ENCODE data around the gene HK1. TPM values are rescaled to one million over a fixed set of nuclear protein-coding genes. Genes with fewer than 3 reads are reported as not detected.

Gene HK1
- total and polyA plus RNA-seq, 2 of the 13 experiments (the other 11 are each of a cell fraction or from before 2014, with no cell fraction given), result 0.29 to 1.5 TPM

DNA sequence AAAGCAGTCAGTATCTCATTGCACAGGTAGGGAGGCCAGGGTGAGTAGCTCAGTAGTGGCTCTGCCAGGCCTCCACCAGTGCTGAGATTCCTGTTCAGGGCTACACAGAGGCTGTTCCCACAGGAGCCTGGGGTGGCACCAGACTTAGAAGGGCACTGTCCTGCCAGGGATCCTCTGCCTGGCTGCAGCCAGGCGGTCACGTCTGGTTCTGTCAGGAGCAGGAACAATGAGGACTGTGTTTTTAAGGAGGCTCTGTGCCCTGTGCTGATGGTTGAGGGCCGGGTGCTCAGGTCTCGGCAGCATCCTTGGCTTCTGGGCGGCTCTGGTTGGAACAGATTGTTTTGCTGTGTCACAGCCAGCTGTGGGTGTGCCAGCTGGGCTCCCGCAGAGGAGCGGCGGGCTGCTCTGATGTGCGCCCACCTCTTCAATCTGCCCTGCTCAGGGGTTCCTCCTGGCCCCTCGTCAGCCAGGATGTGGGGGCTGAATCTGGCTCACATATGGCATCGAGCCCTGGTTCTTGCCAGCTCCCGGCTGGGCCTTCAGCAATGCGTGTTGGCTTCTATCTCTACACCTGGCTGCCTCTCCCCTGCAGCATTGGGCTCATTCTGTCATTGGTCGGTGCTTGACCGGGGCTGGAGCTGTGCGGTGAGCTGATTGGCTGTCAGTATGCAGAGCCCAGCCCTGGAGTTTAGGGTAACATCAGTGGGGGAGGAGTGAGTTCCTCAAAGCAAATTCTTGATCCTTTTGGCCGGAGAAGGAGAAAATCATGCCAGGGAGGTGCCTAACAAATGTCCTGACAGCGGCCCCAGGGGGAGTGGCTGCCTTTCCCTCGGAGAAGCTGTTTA is 97.2 kb downstream of the HK1 start:
- Histone ChIP-seq H3K36me3 (replicated peaks in 1 of 2; ENCODE audit: control insufficient read depth in 1 of 2, insufficient read depth in 2 of 2, low read length in 2 of 2) (no peaks in the 10 kb centered on the region), H3K27ac (ENCODE audit: extremely low read length, insufficient read depth, low read length) (no peak overlapping the region), H3K4me1 (ENCODE audit: insufficient read depth, low read length) (no peaks in the 10 kb centered on the region), H3K4me2 (ENCODE audit: low read depth, low read length) (no peak overlapping the region), H3K9me3 (ENCODE audit: low read length) (no peaks in the 10 kb centered on the region), H3K4me3 (replicated peaks in 1 of 3; ENCODE audit: insufficient read depth in 1 of 3, low read depth in 2 of 3, low read length in 3 of 3) (no peak overlapping the region), H4K20me1 (ENCODE audit: insufficient read depth, low read length) (no peaks in the 10 kb centered on the region), H3K27me3 (ENCODE audit: control insufficient read depth in 1 of 2, insufficient read depth in 2 of 2, low read length in 2 of 2) (peaks cover 2 to 32% of the 10 kb centered on the region in 2 experiments; a peak in 2 of 5 replicates), H2AFZ (ENCODE audit: low read length) (no peak overlapping the region), H3K9ac (ENCODE audit: insufficient read depth, low read depth, low read length) (no peak overlapping the region), H3K79me2 (ENCODE audit: insufficient read depth, low read length) (no peaks in the 10 kb centered on the region)
- in situ Hi-C loops (cut with HindIII; ENCODE audit: extremely low pct_ligation_motif_present, low pct_unique_long_range_greater_than_20kb) (no loop called here), intact Hi-C loops (cut with micrococcal nuclease; ENCODE audit: unreplicated experiment) (no loop called here)
- DNase-seq (ENCODE audit: low spot score) (no peak), ATAC-seq (peak; percentile 34; the same call in 2 of the 3 replicates), FAIRE-seq (no peak)
- ChIA-PET POLR2A (no interaction called here), CTCF (ENCODE audit: low intra/inter-chr PET ratio, low total read pairs) (no interaction called here)
- TF ChIP-seq DR1 (CRISPR knock-in tag; IDR thresholded peaks at IDR 0.05), result no peak
- no peak for TF ChIP-seq MXI1 (IDR thresholded peaks at IDR 0.05; ENCODE audit: borderline replicate concordance, low read depth, low read length)
- no peak for TF ChIP-seq RARG (CRISPR knock-in tag; IDR thresholded peaks at IDR 0.05; ENCODE audit: low read depth)
- TF ChIP-seq, protein P1, sequence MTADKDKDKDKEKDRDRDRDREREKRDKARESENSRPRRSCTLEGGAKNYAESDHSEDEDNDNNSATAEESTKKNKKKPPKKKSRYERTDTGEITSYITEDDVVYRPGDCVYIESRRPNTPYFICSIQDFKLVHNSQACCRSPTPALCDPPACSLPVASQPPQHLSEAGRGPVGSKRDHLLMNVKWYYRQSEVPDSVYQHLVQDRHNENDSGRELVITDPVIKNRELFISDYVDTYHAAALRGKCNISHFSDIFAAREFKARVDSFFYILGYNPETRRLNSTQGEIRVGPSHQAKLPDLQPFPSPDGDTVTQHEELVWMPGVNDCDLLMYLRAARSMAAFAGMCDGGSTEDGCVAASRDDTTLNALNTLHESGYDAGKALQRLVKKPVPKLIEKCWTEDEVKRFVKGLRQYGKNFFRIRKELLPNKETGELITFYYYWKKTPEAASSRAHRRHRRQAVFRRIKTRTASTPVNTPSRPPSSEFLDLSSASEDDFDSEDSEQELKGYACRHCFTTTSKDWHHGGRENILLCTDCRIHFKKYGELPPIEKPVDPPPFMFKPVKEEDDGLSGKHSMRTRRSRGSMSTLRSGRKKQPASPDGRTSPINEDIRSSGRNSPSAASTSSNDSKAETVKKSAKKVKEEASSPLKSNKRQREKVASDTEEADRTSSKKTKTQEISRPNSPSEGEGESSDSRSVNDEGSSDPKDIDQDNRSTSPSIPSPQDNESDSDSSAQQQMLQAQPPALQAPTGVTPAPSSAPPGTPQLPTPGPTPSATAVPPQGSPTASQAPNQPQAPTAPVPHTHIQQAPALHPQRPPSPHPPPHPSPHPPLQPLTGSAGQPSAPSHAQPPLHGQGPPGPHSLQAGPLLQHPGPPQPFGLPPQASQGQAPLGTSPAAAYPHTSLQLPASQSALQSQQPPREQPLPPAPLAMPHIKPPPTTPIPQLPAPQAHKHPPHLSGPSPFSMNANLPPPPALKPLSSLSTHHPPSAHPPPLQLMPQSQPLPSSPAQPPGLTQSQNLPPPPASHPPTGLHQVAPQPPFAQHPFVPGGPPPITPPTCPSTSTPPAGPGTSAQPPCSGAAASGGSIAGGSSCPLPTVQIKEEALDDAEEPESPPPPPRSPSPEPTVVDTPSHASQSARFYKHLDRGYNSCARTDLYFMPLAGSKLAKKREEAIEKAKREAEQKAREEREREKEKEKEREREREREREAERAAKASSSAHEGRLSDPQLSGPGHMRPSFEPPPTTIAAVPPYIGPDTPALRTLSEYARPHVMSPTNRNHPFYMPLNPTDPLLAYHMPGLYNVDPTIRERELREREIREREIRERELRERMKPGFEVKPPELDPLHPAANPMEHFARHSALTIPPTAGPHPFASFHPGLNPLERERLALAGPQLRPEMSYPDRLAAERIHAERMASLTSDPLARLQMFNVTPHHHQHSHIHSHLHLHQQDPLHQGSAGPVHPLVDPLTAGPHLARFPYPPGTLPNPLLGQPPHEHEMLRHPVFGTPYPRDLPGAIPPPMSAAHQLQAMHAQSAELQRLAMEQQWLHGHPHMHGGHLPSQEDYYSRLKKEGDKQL (CRISPR knock-in tag; IDR thresholded peaks at IDR 0.05; ENCODE audit: low read depth), result no peak
- no peak for TF ChIP-seq YEATS2 (CRISPR knock-in tag; IDR thresholded peaks at IDR 0.05; ENCODE audit: borderline replicate concordance)
- TF ChIP-seq ZFP62 (CRISPR knock-in tag; IDR thresholded peaks at IDR 0.05), result no peak
- no peak for TF ChIP-seq RFX1 (IDR thresholded peaks at IDR 0.05)
- no peak for TF ChIP-seq ZNF569 (CRISPR knock-in tag; IDR thresholded peaks at IDR 0.05; ENCODE audit: borderline replicate concordance)
- TF ChIP-seq POLR2A (IDR thresholded peaks at IDR 0.05; ENCODE audit: insufficient read depth in 1 of 2, low read depth in 2 of 2, low read length in 2 of 2), result no peak
- TF ChIP-seq NAIF1 (CRISPR knock-in tag; IDR thresholded peaks at IDR 0.05; ENCODE audit: borderline replicate concordance), result no peak
- no peak for TF ChIP-seq ZBTB21 (CRISPR knock-in tag; IDR thresholded peaks at IDR 0.05)
- TF ChIP-seq HNRNPLL (IDR thresholded peaks at IDR 0.05; ENCODE audit: low read depth, low read length, poor library complexity, severe bottlenecking), result no peak
- no peak for TF ChIP-seq ZNF552 (CRISPR knock-in tag; IDR thresholded peaks at IDR 0.05; ENCODE audit: borderline replicate concordance)
- TF ChIP-seq ZNF652 (CRISPR knock-in tag; IDR thresholded peaks at IDR 0.05; ENCODE audit: borderline replicate concordance, low read depth), result no peak
- no peak for TF ChIP-seq PRMT3 (CRISPR knock-in tag; IDR thresholded peaks at IDR 0.05; ENCODE audit: borderline replicate concordance, low read depth)
- TF ChIP-seq SNRNP70 (IDR thresholded peaks at IDR 0.05; ENCODE audit: low read depth, low read length), result no peak
- no peak for TF ChIP-seq ZNF562 (CRISPR knock-in tag; IDR thresholded peaks at IDR 0.05; ENCODE audit: borderline replicate concordance)
- no peak for TF ChIP-seq SMYD3 (CRISPR knock-in tag; IDR thresholded peaks at IDR 0.05)
- BruUV-seq (replicated peaks), result no TSS peak
- WGBS (ENCODE audit: low lambda C conversion rate), result 22% methylated on average over 6 of the region's 19 CpGs

Measured in HepG2 (cell line).